GM12865 (cell line): ENCODE results near the gene TDRD15.
A peak's percentile ranks its signal among the peaks of the same experiment; 100 is the strongest.

Experiments
- DNase-seq: peaks from one replicate; pipeline ENCODE4 v3.0.0; 2010; ENCODE audit warnings: low read depth
- H3K4me3 ChIP-seq: 2 replicates; pipeline ENCODE4 v1.5.1; 2011; ENCODE audit warnings: mild to moderate bottlenecking, low read depth, low read length, control low read depth
- CTCF ChIP-seq: IDR thresholded peaks from 2 replicates; pipeline ENCODE4 v1.5.1; 2011; ENCODE audit warnings: low read length, control low read depth, low read depth, inconsistent platforms; ENCODE audit not compliant: insufficient read depth; ENCODE audit errors: missing control alignments

The TDRD15 gene

DNA sequence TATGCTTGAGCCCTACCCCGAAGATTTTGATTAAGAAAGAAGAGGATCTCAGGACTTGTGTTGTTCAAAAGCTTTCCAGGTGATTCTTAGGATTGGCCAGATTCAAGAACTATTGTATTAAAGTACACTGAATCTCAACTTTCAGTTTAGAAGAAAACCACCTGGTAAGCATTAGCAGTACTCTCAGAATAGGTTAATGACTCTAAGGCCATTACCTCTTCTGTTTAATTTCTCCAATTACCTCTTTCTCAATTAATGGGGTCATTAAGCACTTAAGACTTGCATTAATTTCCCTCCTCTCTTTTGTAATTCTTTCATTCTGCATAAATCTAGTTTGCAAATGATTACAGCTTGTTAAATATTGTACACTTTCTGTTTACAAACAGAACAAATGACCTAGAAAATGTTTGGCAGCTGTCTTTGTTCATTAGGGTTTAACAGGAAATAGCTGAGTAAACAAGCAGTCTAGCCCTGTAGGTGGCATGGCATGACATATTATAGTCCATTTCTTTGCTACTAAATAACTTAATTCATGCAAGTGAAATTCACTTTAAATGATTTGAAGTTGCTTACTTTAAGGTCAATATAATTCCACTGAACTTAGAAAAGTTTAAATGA is 20.4 kb upstream of the TDRD15 start:
- no peak for DNase-seq

GRCh38 chr2:21104030-21104660 is 19.6 kb upstream of the TDRD15 start:
- H3K4me3 ChIP-seq = no peak overlapping the region
- DNase-seq = no peak
- no peak for TF ChIP-seq CTCF

More for the DNA sequence above, 20.4 kb upstream of the TDRD15 start:
- no peak overlapping the region for H3K4me3 ChIP-seq
- no peak for TF ChIP-seq CTCF

DNA sequence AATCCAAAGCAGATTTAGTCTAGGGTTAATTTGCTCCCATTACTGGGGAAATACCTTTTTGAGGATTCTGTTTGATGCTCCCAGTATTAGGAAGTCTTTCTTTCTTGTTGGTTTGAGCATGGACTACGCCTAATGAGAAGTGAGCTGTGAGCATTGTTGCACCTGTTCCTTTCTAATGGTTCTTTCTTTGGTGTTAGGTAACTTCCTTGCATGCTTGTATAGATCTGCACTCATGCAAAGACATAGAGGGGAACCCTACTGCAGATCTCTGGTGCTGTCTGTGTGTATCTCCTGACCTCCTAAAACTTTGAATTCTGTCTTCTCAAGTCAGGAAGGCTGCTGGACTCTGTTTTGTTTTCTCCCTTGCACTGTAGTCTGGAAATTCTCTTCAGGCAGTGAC is 12.8 kb upstream of the TDRD15 start:
- TF ChIP-seq CTCF = no peak
- no peak overlapping the region for H3K4me3 ChIP-seq
- no peak for DNase-seq

DNA sequence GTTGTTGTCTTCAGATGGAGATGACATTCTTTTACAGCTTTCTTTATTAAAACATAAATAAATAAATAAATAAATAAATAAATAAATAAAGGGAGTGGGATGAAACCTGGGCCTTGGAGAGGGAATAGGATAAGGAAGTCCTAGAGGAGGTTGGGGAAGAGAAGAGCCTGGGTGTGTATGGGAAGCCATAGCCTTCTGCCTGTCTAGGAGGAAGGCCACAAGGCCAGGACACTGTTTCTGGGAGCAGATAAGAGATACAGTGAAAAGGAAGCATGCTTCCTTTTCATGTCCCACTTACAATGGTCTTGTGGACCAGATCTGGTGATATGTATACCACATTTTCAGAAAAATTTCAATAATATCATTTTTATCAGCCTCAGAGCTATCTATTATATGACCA is 6.1 kb upstream of the TDRD15 start:
- no peak overlapping the region for H3K4me3 ChIP-seq
- TF ChIP-seq CTCF = no peak
- DNase-seq = no peak

GRCh38 chr2:21118302-21118920 is 5.4 kb upstream of the TDRD15 start:
- no peak overlapping the region for H3K4me3 ChIP-seq
- peak; percentile 35 for DNase-seq
- TF ChIP-seq CTCF = peak; percentile 26

- no peak for DNase-seq
- no peak overlapping the region for H3K4me3 ChIP-seq
- TF ChIP-seq CTCF = no peak
Observed at GRCh38 chr2:21131861-21132260, 8.1 kb downstream of the TDRD15 start.
